GM21825 (cell line): ENCODE results near the gene GTF2F1.
"Not testable (repeated sequence)": the region's sequence is repeated elsewhere in the genome, so short reads cannot be mapped to it uniquely, and the experiment has no call there.

Source experiments
- ATAC-seq: cut with Tn5 transposase; IDR thresholded peaks from one replicate; pipeline ENCODE4 v1.9.1; 2021; ENCODE audit warnings: mild to moderate bottlenecking, moderate library complexity; ENCODE audit not compliant: unreplicated experiment

The GTF2F1 gene

GRCh38 chr19:6393074-6393982 lies at the start of gene GTF2F1:
TSS of gene GTF2F1 (minus strand) at chr19:6393164. CDS start at chr19:6392995, 169 bp downstream.
- peak; percentile 75 for ATAC-seq

- ATAC-seq = no peak
Measured at GRCh38 chr19:6442087-6442688, 49.2 kb upstream of the GTF2F1 start.

DNA sequence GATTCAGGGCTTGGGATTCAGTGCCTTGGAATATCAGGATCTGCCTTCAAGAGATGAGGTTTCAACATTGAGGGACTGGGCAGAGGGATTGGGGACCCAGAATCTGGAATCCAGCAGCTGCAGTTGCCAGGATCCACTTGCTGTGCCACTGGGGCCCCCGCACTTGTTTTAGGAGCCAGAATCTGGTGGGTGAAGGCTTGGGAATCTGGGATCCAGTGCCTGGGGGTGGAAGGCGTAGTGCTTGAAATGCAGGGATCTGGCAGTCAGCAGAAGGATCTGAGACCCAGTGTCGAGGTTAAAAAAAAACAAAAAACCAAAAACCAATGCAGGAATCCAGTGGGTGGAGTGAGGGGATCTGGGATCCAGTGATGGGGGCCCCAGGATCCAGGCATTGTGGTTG lies 47.9 kb upstream of the GTF2F1 start:
- ATAC-seq = no peak

DNA sequence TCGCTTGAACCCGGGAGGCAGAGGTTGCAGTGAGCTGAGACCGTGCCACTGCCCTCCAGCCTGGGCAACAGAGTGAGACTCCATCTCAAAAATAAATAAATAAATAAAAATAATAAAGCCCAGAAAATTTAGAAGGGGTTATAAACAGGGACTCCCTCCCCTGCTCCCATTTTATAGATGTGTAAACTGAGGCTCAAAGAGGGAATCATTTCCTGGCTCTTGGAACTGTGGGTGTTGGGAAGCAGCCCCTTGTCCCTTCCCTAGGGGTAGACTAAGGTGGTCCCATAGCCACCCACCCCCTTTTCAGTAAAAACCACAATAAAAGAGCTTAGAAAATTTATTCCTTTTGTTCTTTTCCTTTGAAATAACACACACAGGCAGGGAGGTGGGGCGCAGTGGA lies 46.8 kb upstream of the GTF2F1 start:
- no peak for ATAC-seq

DNA sequence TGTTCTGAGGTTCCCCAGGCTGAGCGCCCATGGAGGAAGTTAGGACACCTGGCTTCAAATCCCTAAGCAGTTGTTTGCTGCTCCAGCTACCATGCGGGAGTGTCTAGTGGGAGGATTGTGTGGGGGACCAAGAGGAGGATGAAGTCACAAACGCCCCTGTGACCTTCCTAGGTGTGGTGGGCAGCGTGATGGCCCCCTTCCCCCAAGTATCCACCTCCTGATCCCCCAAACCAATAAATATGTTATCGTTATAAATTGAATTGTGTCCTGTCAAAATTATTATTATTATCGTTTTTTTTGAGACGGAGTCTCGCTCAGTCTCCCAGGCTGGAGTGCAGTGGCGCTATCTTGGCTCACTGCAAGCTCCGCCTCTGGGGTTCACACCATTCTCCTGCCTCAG lies 40.7 kb upstream of the GTF2F1 start, which contains the start of gene SLC25A41:
Gene SLC25A41 (minus strand): TSS at position 101 of the 400 bp plus-strand sequence. CDS start 70 bp downstream, at position 31.
- no peak for ATAC-seq

DNA sequence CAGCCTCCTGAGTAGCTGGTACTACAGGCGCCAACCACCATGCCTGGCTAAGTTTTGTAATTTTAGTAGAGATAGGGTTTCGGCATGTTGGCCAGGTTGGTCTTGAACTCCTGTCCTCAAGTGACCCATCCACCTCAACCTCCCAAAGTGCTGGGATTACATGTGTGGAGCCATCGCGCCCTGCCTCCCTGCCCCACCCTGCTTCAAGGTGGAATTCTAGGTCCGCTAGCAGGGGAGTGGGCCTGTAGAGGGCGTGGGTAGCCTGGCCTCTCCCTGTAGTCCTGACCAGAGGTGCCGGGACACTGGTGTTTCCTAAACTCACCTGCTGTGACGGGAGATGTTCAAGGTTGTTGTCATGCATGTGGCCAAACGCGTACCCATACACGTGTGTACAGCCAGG lies 40.2 kb upstream of the GTF2F1 start:
- ATAC-seq = no peak

GRCh38 chr19:6431891-6432290 lies 38.9 kb upstream of the GTF2F1 start:
- ATAC-seq = no peak

GRCh38 chr19:6429419-6430221 lies 36.7 kb upstream of the GTF2F1 start:
- ATAC-seq = no peak

DNA sequence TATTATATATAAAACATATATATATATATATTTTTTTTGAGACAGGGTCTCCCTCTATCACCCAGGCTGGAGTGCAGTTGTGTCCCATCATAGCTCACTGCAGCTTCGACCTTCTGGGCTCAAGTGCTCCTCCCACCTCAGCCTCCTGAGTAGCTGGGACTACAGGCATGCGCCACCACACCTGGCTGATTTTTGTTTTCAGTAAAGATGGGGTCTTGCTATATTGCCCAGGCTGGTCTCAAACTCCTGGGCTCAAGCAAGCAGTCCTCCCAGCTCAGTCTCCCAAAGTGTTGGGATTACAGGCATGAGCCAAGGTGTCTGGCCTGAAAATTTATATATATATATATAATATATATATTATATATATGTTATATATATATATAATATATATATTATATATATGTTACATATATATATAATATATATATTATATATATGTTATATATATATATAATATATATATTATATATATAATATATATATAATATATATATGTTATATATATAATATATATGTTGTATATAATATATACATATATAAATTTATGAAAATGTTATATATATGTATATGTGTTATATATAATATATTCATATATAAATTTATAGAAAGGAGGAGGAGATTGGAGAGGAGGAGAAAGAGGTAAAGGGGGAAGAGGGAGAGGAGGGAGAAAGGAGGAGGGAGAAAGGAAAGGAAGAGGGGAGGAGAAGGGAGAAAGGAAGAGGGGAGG lies 35.9 kb upstream of the GTF2F1 start:
- not testable (repeated sequence) for ATAC-seq

GRCh38 chr19:6427131-6427530 lies 34.2 kb upstream of the GTF2F1 start:
- no peak for ATAC-seq

DNA sequence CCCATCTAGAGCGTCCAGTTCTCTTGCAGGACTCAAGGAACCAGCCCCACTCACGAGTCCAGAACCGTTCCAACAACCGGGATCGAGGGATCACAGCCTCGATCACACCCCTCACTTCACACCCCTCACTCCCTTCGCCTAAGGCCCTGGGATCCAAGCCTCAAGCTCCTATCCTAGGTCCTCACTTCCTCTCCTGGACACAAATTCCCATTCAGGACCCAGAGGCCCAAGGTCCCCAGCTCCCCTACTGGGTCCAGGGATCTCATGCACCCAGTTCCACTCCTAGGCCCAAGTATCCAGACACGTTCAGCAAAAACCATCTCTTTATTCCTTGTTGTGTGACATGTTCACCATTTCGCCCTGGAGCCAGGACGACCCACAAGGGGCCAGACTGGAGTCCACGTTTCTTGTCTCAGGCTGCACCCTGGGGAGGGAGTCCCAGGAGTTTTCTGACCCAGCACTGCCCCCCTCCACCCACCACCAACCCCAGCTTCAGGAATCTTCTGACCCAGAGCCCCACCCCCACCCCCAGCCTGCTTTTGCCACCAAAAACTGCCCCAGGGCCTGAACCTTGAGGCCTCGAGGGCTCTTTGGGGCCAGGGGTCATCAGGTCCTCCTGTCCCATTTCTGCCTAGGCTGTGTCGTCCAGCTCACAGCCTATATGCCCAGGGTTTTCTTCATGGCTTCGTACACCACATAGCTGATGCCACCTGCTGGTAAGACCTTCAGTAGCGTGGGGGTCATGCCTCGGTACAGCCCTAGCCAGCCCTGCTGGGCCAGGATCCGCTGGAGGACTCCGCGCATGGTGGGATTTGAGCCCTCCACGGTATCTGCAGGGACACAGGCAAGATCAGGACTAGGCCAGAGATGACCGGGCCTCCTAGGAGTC lies 33.0 kb upstream of the GTF2F1 start:
- ATAC-seq = no peak

DNA sequence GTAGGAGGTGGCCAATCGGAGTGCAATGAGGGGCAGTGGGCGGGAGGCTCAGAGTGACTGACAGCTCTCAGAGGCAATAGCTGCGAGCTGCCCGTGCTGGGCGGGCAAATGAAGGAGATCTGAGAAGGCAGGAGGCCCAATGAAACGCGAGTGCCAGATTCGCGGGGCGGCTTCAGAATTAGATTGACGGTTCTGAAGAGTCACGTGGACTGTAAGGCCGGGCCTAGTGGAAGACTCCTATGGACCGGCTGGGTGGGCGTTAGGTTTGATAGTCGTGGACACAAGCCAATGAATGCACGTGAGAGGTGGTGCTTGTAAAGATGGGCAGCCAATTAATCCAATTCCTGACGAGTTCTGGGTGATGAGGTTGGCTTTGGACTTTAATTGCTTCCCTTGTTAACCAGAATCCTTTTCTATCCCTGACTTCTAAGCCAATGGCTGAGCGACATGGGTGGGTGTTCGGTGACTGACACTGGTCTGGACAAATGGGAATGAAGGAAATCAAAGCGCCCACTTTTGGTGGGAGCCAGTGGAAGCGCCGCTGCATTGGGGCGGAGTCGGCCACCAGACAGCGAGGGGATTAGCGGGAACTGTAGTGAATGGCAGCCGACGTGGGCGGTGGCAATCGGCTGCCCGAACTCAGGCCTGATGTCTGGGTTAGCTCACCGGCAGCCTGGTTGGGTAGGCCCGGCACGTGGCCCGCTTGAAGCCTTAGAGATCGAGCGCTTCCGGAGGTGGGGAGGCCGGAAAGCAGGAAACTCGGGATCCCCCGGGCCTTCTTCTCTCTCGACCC lies 32.2 kb upstream of the GTF2F1 start:
- ATAC-seq = peak; percentile 84

- peak; percentile 1 for ATAC-seq
Measured at GRCh38 chr19:6424195-6424938, 31.4 kb upstream of the GTF2F1 start, which contains the start of gene KHSRP. TSS of gene KHSRP (minus strand) at chr19:6424811. CDS start at chr19:6424701, 110 bp downstream.

GRCh38 chr19:6423499-6424194 lies 30.7 kb upstream of the GTF2F1 start:
- ATAC-seq = no peak

GRCh38 chr19:6421075-6422014 lies 28.4 kb upstream of the GTF2F1 start:
- no peak for ATAC-seq

- ATAC-seq = no peak
Measured at GRCh38 chr19:6418562-6418932, 25.6 kb upstream of the GTF2F1 start.
